Fibroblast of the aortic adventitia (primary cell): ENCODE data around the gene FAF2. TPM values are rescaled to one million over a fixed set of nuclear protein-coding genes. Genes with fewer than 3 reads are reported as not detected.
A peak's percentile ranks its signal among the peaks of the same experiment; 100 is the strongest.

Source experiments
- DNase-seq: peaks from one replicate; pipeline ENCODE4 v3.0.0-alpha.2; 2010; ENCODE audit warnings: low read depth
- H3K4me3 ChIP-seq: 2 replicates; pipeline ENCODE4 v1.5.1; 2011; ENCODE audit warnings: low read depth, mild to moderate bottlenecking, control low read depth, low read length, moderate library complexity
- CTCF ChIP-seq: IDR thresholded peaks from 2 replicates; pipeline ENCODE4 v1.5.1; 2011; ENCODE audit warnings: mild to moderate bottlenecking, low read length, control low read depth, inconsistent platforms; ENCODE audit not compliant: insufficient read depth
- total RNA-seq: library from RNA; depleted of rRNA; stranded (reverse); fragments of >200 nt; gene quantifications from 2 replicates; pipeline ENCODE4 v1.2.3, GENCODE V29; 2012; ENCODE audit warnings: low replicate concordance

FAF2 gene
- total RNA-seq, 1 donor = 45.3 TPM

GRCh38 chr5:176413709-176414191 lies 34.4 kb upstream of the FAF2 start:
- no peak for TF ChIP-seq CTCF
- no peak for DNase-seq
- no peak overlapping the region for H3K4me3 ChIP-seq

GRCh38 chr5:176414704-176415103 lies 33.5 kb upstream of the FAF2 start:
- no peak for TF ChIP-seq CTCF
- H3K4me3 ChIP-seq = peak overlapping the region; percentile 80

GRCh38 chr5:176415240-176415951 lies 32.8 kb upstream of the FAF2 start:
- peak overlapping the region; percentile 80 for H3K4me3 ChIP-seq
- DNase-seq = no peak
- no peak for TF ChIP-seq CTCF

More at GRCh38 chr5:176414704-176415103, 33.5 kb upstream of the FAF2 start:
- no peak for DNase-seq

GRCh38 chr5:176415952-176416924 lies 31.9 kb upstream of the FAF2 start, which contains the start of gene CLTB:
CLTB (minus strand) TSS chr5:176416539; CDS start chr5:176416363, 176 bp downstream.
- peak within 1 kb of the TSS; percentile 80 for H3K4me3 ChIP-seq
- TF ChIP-seq CTCF = peak; percentile 43
- DNase-seq = peak; percentile 69

- DNase-seq = no peak
Measured at GRCh38 chr5:176416965-176417364, 31.2 kb upstream of the FAF2 start.

More at GRCh38 chr5:176416965-176417364, 31.2 kb upstream of the FAF2 start:
- peak overlapping the region; percentile 60 for H3K4me3 ChIP-seq
- no peak for TF ChIP-seq CTCF
